ENCODE measurements around the gene C2orf66.

Gene C2orf66

GRCh38 chr2:196809260-196809659 lies at the start of gene C2orf66:
Gene C2orf66, minus strand, starts transcription at chr2:196809355. Its CDS starts 19 bp downstream, at chr2:196809336.
- DNase-seq (ENCODE audit: low read depth), result no peak

DNA sequence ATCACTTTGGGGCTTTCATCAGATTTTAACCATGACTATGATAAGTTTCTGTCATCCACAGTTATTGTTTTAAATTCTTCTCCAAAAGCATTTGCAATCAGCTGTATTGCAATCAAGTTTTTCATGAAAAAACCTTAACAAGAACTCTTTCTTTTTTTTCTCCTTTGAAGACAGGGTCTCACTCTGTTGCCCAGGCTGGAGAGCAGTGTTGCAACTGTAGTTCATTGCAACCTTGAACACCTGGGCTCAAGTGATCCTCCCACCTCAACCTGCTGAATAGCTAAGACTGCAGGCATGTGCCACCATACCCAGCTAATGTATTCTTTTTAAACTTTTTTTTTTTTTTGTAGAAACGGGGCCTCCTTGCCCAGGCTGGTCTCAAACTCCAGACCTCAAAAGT lies 45.5 kb upstream of the C2orf66 start:
- no peak for DNase-seq (ENCODE audit: low read depth)

GRCh38 chr2:196853301-196854087 lies 44.3 kb upstream of the C2orf66 start:
- peak; percentile 3 for DNase-seq (ENCODE audit: low read depth)

DNA sequence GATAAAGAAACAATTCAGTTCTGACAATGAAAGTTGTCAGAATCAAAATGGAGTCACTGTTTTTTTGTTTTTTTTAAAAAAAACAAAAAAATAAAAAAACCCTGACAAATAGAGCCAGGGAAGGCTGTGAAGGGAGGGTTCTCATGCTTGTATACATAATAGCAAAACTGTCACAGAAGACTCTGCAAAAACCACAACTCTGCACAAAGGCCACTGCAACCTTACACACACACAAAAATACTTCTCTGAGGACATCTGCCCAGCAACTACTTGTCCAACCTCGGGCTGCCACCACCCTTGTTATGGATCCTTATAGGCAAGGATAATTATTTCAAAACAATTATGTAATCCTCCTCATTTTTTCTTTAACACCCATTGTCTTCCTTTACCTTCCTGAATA lies 41.9 kb upstream of the C2orf66 start:
- no peak for DNase-seq (ENCODE audit: low read depth)

- DNase-seq (ENCODE audit: low read depth), result peak; percentile 58
Observed at GRCh38 chr2:196849895-196850294, 40.7 kb upstream of the C2orf66 start.

- DNase-seq (ENCODE audit: low read depth), result no peak
Observed at GRCh38 chr2:196846295-196846694, 37.1 kb upstream of the C2orf66 start.

DNA sequence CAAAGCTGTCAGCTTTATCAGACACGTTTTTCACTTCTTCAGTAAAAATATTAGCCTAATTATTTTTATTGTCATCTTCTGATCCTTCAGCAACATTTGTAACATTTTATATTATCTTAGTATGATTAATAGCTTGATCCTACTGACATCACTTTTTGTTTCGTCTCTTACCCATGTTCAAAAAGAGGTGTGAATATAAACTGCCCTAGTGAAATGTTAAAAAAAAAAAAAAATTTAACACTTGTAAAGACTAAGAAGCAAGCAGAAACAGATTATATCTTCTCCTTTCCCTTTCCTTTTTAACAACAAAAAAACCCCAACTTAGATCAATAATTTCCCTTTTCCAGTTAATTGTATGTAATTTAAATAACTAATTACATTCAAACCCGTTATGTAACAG lies 36.2 kb upstream of the C2orf66 start:
- no peak for DNase-seq (ENCODE audit: low read depth)

- DNase-seq (ENCODE audit: low read depth), result peak; percentile 24
Observed at GRCh38 chr2:196840171-196840570, 31.0 kb upstream of the C2orf66 start.

GRCh38 chr2:196839574-196839973 lies 30.4 kb upstream of the C2orf66 start:
- peak; percentile 20 for DNase-seq (ENCODE audit: low read depth)

GRCh38 chr2:196836440-196836839 lies 27.3 kb upstream of the C2orf66 start:
- DNase-seq (ENCODE audit: low read depth), result peak; percentile 74

DNA sequence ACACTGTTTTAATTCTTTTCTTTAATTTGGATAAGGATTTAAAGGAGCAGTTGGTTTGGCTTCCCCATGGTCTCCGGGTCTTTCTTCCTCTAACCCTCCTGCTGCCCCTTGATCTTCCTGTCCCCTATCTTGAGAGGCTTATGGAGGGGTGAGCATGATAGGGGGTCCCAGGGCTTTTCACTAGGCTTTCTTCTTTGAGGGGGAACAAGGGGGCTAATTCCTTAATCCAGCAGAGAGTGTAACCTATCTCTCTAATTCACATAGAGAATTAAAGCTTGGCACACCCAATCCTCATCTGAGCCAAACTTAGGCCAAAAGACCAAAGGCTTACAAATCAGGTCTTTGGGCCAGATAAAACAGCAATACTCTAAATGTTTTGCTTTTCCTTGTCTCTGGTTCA lies 21.5 kb upstream of the C2orf66 start:
- no peak for DNase-seq (ENCODE audit: low read depth)

DNA sequence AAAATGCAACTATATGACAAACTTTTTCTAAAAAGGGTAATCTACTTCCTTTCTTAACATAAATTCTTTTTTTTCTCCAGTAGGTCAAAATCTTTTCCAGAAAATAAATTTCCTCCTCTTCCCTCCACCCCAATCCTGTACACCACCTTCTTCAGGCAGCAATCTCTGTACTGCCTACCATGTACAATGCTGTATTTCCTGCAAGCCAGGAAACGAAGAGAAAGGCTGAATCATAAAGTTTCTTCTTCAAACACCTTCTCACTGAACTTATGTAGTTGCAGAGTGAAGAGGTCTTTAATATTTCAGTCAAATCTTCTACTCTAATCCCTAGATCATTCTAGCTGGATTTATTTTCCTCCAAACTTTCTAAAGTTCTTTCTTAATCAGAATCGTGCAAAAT lies 18.2 kb upstream of the C2orf66 start:
- DNase-seq (ENCODE audit: low read depth), result no peak

GRCh38 chr2:196823750-196824522 lies 14.8 kb upstream of the C2orf66 start:
- DNase-seq (ENCODE audit: low read depth), result peak; percentile 89

DNA sequence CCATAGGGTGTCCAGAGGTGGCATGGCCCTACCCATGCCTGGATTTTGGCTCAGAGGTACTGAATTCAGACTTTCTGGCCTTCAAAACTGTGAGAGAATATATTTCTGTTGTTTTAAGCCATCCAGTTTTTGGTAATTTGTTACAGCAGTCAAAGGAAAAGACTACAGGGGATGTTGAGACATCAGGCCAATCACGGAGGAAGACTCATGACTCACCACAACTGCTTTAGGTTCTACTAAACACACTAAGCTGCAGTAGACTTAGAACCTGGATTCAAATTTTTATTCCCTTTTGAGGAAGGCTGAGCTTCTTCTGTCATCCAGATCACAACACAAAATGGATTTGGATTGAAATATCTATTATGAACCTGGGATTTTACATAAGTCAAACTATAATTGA lies 12.0 kb upstream of the C2orf66 start:
- DNase-seq (ENCODE audit: low read depth), result peak; percentile 56

GRCh38 chr2:196808083-196808665 lies 981 bp downstream of the C2orf66 start:
- no peak for DNase-seq (ENCODE audit: low read depth)

GRCh38 chr2:196804381-196804780 lies 4.8 kb downstream of the C2orf66 start:
- peak; percentile 57 for DNase-seq (ENCODE audit: low read depth)

DNA sequence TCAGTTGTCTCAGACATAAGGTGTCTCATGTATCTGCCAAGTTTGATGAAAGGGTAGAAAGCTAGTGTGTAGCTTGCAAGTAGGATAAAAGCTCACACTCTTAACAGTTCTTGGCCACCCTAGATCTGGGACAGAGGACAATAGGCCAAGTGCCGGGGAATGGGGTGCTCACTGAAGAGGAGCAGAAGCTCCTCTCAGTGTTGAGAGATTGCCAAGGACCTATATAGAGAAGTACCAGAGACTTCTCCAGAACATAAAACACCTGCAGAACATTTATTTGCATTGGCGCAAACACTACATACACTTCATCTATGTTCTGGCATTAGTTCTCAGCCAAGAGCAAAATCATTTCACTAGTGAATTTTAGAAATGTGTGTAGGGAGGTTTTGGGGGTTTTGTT lies 6.8 kb downstream of the C2orf66 start:
- no peak for DNase-seq (ENCODE audit: low read depth)

- DNase-seq (ENCODE audit: low read depth), result peak; percentile 41
Observed at GRCh38 chr2:196801674-196802261, 7.4 kb downstream of the C2orf66 start.

DNA sequence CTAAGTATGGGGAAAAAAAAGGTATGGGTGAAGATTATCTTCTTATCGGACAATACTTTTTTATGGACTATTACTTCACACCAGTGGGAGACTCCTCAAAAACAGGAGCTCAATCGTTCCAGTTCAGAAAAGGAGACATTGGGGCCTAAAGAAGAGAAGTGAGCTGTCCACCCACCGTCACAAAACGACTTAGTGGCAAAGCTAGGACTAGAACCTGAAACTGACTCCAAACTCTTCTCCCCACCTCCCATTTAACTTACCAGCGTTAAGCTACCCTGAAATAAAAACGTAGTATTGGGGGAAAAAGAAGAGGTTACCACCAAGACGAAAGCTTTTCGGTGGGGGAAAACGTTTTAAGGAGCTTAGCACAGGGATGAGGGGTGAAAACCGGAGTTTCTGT lies 10.2 kb downstream of the C2orf66 start:
- DNase-seq (ENCODE audit: low read depth), result peak; percentile 27

DNA sequence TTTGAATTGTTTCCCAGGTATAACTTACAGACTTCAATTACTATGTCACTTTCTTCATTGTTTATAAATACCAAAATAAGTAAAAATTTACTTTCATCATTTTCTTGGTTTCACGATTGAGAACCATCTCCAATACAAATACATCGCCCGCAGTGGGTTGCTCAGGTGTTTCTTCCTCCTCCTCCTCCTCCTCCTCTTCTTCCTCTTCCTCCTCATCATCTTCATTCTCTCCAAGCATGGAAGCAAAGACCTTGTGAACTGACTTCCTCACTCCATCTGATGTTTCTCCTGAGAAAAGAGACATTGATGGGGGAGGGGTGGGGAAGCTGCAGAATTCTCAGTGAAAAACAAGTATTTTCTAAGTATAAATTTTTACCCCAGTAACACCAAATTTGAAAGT lies 16.3 kb downstream of the C2orf66 start:
- no peak for DNase-seq (ENCODE audit: low read depth)

- DNase-seq (ENCODE audit: low read depth), result peak; percentile 73
Observed at GRCh38 chr2:196783431-196784094, 25.6 kb downstream of the C2orf66 start.

DNA sequence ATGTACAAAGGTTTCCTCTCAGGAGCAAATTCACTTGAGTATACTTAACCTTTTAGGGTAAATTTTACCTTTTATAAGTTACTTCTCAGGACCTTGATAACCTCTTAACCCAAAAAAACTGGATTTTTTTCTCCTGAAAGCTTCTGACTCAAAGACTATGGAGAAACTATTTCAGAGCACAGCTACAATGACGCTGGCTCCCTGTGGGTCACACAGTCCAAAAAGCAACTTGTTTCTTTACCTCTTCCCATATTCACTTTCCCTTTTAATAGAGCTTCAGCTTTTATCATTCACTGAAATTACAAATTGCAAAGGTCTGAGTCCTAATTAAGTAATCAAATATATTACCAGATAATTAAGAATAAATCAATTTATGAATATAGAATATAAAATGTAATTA lies 42.1 kb downstream of the C2orf66 start:
- DNase-seq (ENCODE audit: low read depth), result no peak

Measured in EH (cell line).